Posterior cingulate gyrus (tissue), 11 donors: ENCODE data around the gene EML6.

Experiments
- DNase-seq, 10 donors: peaks; one replicate each; pipeline versions ENCODE4 v3.0.0 to v3.0.0-alpha.2; 2020 to 2021; ENCODE audit warnings: mixed read lengths in 3 of 10
- intact Hi-C: fragments of 100-400 bp; cut with DNase I; formaldehyde crosslinking; loops from one replicate; pipeline ENCODE4 v1.15.1; 2023

EML6 gene

GRCh38 chr2:54836477-54836876 lies 113.0 kb downstream of the EML6 start:
- intact Hi-C loops = loop anchor here (10.0 kb wide), 1 partner anchor 732 kb away; no protein-coding TSS in a partner anchor
- DNase-seq = peak in 1 of 10 donors; percentile 67

DNA sequence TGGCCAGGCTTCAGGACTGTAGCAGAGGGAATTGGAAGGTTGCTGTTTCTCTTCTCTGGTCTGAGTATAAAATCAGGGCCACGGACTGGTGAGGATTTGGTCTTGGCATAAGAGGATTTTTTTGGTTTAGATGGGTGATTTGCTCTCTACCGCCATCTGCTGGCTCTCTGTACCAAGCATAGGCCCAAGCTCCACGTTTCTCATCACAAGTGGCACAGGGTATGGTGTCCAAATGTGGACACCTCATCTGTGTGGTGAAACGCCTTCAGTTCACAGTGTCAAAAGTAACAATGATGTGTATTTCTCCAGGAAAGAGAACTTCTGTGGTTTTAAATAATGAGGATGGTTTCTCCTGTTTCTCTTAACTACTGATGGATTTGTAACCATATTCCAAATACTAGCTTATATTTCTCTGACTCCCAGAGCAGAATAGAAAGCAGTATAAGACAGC lies 115.1 kb downstream of the EML6 start:
- intact Hi-C loops = loop anchor here (1.0 to 10.0 kb wide), 2 partner anchors 115 to 734 kb away; partner anchors contain the start of gene EML6
- peak in 8 of 10 donors; percentile 31 to 92 (median 70) for DNase-seq

DNA sequence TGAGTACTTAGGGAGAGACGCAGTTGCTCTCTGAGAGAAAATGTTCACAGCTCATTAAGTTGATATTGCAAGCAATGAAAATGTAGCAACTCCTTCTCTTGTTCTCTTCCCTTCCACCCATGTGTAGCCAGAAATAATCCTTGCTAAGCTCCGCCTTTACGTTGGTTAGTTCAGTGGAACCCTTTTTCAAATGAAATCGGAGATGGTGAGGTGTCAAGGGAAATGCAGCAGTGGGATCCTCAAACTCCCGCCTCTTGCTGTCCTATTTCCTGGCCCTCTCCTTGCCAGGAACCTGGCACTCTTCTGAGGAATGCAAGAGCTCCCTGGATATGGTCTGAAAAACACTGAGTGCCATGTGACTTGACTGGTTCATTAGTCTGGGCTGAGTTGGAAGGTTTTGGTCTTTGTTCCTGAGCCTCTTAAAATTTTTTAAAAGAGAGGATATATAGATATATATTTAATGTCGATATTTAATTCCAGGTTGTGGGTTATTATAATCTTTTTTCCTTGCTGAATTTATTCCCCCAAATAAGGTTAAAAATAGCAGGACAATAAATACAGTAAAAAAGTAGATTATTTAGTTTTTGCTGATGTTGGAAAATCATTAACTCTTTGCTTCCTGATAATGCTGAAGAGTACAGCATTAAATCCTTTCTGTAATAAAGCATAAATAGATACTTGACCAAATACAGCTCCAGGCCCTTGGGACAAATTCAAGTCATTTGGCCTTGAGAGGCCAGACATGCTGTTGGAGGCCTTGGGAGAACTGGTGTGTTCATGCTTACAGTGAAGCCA lies 116.2 kb downstream of the EML6 start:
- intact Hi-C loops = loop anchor here (5.0 to 10.0 kb wide), 2 partner anchors 333 to 735 kb away; no protein-coding TSS in a partner anchor

DNA sequence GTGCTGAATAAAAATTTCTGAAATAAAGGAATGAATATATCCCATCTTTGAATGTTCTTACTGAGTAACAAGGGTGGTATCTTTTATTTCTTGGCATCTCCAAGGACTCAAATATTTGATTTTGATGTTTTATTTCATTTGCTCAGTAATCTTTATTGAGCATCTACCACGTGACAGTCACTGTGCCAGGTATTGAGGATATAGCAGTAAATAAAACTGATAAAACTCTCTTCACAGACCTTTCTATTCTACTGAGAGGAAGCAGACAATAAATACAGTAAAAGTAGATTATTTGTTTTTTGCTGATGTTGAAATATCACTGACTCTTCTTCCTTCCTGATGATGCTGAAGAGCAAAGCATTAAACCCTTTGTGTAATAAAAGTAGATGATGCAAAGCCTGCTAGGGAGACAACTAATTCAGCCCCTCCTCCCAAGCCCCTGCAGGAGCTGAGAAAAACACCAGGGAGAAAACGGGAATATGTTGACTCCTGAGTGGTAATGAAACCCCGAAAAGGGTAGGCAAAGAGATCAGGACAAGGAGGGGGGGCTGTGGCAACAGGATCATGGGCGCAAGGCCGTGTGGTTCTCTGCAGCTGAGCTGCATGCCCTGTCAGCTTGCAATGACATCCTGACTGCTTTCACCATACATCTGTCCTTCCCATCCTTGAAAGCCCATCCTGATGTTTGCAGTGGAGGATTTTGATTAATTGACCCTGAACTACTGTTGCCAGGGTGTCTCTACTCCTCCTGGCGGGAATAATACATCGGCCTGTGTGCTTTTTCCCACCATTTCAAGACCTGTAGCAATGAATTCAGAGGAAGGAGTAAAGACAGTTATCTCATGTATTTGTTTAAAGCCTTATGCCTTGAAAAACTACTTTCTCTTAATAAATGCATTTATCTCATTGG lies 117.4 kb downstream of the EML6 start:
- intact Hi-C loops = loop anchor here (5.0 kb wide), 1 partner anchor 331 kb away; no protein-coding TSS in a partner anchor
- no peak for DNase-seq

More for the DNA sequence above, 116.2 kb downstream of the EML6 start:
- peak in 1 of 10 donors; percentile 49 for DNase-seq

- intact Hi-C loops = loop anchor here (5.0 kb wide), 1 partner anchor 331 kb away; no protein-coding TSS in a partner anchor
- DNase-seq = peak in 1 of 10 donors; percentile 71
These were observed 118.0 kb downstream of the EML6 start for GRCh38 chr2:54841500-54841899.

GRCh38 chr2:54845094-54845493 lies 121.6 kb downstream of the EML6 start:
- intact Hi-C loops = no loop called here
- DNase-seq = no peak

DNA sequence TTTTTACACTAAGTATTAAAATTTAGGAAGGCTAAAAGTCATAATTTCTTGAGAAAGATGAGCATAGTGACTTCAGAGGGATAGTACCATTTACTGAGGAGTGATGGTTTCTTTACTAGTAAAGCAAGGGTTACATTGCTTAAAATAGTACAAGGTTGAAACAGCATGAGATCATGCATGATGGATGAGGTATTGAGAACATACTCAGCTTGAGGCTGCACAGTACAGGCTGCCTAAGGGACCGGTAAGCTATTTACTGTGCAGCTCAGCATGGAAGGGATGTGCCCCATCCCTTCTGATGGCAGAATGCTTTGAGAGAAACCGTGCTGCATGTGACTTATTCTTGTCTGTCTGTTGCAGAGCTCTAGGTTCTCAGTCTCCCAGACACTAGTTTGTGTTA lies 122.1 kb downstream of the EML6 start:
- DNase-seq = no peak
- intact Hi-C loops = no loop called here

GRCh38 chr2:54850171-54851122 lies 127.0 kb downstream of the EML6 start:
- intact Hi-C loops = no loop called here
- DNase-seq = no peak

GRCh38 chr2:54853616-54854310 lies 130.3 kb downstream of the EML6 start:
- intact Hi-C loops = no loop called here
- no peak for DNase-seq

GRCh38 chr2:54855434-54855833 lies 132.0 kb downstream of the EML6 start:
- DNase-seq = no peak
- intact Hi-C loops = no loop called here

DNA sequence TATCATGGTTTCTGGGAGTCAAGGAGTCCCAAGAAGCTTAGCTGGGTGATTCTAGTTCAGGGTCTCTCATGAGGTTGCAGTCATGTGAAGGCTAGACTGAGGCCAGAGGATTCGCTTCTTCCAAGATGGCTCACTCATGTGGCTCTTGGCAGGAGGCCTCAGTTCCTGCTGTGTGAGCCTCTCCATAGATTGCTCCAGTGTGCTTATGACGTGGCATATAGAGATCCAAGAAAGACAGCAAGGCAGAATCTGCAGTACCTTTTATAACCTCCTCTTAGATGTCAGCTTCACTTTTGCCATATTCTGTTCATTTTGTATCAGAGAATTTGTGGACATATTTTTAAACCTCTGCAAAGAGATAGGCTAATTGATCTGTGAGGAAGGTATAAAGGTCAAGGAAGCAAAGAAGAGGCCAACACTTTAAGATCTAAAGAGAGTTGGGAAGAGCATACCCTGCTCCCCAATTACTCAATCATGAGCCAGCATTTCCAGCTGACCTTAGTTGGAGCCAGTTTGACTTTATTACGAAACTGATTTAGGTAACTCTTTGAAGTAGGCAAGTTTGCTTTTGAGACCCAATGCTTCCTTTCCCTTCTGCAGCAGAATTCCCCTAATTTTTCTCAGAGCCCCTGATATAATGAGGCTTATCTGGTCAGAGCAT lies 134.7 kb downstream of the EML6 start:
- intact Hi-C loops = no loop called here
- DNase-seq = no peak

DNA sequence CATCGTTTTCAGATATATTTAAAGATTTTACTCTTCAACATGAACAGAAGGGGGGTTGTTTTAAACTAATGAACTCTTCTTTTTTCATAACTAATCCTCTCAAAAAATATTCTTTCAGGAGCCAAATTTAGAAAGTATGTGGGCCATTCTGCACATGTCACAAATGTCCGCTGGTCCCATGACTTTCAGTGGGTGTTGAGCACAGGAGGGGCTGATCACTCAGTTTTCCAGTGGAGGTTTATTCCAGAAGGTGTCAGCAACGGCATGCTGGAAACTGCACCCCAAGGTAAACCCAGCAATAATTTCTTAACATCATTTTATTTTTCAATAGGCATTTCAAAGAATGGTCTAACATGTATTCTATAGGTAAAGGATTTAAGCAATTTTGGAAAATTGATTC lies 136.0 kb downstream of the EML6 start:
- DNase-seq = no peak
- intact Hi-C loops = no loop called here

DNA sequence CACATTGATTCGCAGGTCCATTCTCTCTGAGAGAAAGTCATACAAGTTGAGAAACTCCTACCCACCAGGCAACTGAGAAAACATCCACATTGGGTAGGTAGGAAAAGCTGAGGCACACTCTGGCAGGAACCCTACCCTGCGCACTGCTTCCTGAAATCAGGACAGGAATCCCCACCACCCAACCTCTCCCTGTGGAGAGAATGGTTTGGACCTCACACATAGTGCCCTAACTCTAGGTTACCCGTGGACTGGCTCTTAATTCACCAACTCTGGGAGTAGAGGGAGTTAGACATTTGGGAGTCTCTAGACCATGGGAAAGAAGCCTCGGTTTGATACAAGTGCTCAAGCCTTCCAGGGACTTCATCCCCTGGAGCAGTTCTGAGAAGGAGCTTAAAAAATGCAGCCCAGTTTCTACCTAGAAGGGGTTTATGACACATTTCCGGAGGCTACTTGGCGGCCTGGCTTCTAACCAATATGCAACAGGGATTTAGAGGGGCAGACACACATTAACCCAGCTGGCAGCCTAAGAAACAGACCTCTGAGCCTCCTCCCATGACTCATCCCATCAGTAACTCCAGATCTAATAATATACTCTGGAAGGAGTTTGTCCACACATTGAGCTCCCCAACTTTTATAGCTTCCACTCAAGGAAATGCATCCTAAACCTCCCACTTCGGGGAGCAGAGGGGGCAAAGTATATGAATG lies 136.7 kb downstream of the EML6 start:
- intact Hi-C loops = no loop called here
- DNase-seq = no peak

DNA sequence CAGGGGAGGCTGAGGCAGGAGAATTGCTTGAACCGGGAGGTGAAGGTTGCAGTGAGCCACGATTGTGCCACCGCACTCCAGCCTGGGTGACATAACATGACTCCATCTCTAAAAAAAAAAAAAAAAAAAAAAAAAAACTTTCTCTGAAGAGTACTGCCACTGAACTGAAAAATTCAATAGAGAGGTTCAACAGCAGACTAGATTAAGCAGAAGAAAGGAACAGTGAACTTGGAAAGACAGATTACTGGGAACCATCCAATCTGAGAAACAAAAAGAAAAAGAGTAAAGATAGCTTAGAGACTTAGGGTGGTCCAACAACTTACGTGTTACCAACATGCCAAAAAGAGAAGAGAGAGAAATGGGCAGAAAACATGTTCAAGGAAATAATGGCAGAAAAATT lies 138.8 kb downstream of the EML6 start:
- no peak for DNase-seq
- intact Hi-C loops = no loop called here

DNA sequence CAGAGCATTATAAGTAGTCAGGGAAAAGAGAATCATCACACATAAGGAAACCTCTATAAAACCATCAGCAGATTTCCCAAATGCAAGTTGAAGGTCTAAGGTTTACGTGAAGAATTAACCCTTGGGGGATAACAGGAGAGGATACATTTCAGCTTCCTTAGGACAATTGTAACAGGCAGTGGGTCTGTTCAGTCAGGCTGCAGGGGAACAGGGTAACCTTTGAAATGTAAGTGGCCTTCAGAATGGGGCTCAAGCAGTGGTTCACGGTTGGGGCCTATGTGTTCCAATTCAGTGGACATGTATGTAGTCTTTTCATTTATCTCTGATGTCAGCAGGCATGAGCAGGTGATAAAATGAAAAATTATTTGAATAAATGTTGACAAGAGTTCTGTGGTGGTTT lies 139.3 kb downstream of the EML6 start:
- intact Hi-C loops = no loop called here
- DNase-seq = no peak

GRCh38 chr2:54863660-54864059 lies 140.2 kb downstream of the EML6 start:
- intact Hi-C loops = no loop called here
- DNase-seq = no peak

- DNase-seq = no peak
- intact Hi-C loops = no loop called here
These were observed 140.6 kb downstream of the EML6 start for GRCh38 chr2:54864096-54864495.

DNA sequence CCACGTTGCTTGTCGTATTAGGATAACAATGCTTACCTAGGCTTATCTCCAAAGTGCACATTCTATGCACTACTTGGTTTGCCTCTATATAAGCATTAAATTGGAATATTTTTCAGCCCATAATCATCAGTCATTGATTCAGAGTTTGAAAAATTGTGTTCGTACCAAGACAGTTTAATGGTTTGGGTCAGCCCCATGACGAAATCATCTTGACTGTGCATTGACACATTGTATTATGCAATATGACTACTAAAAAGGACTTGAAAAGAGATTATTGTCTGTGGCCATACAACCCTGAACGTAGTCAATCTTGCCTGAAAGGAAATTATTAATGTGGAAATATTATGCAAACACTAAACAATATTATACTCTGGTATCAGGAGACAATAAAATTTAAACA lies 141.3 kb downstream of the EML6 start:
- DNase-seq = no peak
- intact Hi-C loops = no loop called here
